ENCODE results near the gene TAC3.
"Not testable (repeated sequence)": the region's sequence is repeated elsewhere in the genome, so short reads cannot be mapped to it uniquely, and the experiment has no call there.

Gene TAC3

DNA sequence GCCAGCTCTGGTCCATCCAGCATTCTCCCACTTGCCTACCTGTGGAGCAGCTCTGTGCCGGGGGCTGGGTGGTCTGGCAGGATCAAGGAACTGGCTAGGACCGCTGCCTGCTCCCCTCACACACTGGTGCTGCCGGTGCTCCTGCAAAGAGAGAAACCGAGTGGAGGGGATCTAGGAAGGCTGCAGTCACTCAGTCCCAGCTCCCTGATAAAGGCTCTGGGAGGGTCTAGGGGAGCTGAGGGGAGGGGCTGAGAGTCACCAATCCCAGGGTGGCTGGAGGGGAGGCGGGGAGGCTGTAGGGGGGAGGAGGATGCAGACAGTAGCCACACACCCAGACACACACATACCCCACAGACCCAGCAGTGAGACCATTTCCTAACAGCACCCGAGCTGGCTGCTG lies at the start of gene TAC3:
TAC3 (minus strand) TSS at position 182 of the 400 bp plus-strand sequence. CDS start 732 bp downstream, outside the sequence.
- DNase-seq, result no peak

DNA sequence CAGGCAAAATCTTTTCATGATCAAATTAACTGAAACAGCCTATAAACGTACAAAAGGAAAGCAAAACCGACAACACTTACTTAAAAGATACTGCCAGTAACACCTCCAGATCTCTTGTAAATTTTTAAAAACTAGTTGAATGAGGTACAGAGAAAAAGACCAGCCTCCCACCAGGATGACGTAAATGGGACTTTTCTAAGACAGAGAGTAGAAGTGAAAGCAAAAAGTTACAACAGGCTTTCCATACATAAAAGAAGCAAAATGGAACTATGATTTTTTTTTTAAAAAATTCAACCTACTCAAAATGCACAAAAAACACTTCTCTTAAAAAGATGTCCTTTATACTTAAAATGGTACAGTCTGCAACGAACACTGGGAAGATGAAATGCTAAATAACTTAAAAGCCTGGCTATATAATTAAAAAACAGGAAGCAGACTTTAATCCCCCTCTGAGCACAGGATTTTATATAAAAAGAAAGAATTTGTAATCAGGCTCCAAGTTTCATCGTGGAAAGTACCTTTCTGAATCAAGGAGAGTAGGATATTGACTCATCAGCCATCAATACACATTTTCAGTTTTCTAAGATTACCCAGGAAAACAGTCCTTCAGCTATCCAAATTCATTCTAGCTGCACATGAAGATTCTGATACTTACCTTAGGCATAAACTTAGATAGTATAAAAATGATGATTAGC lies 47.8 kb upstream of the TAC3 start:
- no peak for DNase-seq

DNA sequence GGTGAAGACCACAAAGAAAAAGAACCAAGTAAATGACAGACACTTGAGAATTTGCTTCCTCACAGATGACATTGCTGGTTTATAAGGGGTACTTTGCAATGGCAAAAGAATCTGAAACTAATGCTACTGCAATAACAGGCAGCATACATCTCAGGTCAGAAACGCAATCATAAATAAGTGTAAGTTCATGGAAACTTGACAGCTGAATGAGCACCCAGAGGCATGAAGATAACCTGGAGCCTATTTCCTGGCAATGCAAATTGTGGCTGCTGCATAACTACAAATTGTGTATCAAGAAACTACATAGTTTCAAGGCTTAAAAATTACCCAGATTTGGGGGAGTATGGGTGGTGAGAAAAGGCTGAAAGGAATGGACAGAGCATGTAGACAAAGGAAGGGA lies 42.1 kb upstream of the TAC3 start:
- DNase-seq, result no peak

DNA sequence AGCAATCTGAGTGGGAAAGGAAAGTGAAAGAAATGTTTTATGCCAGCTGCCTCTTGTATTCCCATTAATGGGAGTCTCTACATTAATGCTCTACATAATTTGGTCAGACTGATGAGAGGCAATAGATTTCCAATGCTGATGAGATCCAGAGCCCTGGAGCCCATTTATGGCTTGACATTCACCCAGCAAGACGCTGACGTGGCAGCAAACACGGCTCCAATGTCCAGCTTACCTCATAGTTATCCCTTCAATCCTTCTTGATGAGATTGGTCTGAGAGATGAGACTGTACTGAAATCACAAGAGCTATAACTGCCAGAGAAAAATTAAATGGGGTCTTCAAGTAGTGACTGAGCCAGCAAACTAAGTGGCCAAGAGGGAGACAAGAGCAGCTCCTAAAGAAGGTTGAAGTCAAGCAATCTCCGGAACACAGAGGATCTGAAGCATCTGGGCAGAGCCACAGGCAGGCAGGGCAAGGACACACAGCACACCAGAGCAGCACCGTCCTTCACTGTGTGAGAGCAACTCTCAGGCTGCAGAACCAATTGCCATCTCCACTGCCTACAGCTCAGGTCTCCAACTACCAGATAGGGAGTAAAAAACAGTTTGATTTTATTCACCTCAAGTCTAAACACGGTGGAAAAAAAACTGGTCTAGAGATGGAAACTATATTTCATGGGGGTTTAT lies 40.9 kb upstream of the TAC3 start:
- no peak for DNase-seq

DNA sequence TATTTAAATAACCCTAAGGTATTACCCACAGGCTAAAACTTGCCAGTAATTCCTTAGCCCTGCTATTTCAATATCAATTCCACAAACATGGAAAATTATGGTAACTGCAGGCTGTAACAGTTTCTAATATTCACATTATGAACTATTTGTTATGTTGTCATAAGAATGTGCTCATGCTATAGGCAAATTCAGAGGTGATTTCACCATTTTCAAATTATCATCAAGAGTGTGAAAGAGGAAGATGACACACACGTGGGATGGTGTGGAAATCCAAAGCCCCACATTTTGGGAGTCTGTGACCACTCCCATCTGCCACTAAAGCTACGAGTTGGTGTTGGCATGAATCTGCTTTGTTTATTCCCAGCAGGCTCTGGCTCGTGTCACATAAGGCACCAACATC lies 39.5 kb upstream of the TAC3 start:
- no peak for DNase-seq

DNA sequence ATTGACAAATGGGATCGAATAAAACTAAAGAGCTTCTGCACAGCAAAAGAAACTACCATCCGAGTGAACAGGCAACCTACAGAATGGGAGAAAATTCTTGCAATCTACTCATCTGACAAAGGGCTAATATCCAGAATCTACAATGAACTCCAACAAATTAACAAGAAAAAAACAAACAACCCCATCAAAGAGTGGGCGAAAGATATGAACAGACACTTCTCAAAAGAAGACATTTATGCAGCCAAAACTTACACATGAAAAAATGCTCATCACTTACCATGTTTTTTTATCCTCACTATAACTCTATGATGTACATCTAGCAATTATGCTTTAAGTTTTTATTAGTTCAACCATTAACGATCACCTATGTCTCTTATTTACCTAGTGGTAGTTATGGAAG lies 37.6 kb upstream of the TAC3 start:
- DNase-seq, result not testable (repeated sequence)

DNA sequence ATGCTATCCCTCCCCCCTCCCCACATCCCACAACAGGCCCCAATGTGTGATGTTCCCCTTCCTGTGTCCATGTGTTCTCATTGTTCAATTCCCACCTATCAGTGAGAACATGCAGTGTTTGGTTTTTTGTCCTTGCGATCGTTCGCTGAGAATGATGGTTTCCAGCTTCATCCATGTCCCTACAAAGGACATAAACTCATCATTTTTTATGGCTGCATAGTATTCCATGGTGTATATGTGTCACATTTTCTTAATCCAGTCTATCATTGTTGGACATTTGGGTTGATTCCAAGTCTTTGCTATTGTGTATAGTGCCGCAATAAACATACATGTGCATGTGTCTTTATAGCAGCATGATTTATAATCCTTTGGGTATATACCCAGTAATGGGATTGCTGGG lies 36.8 kb upstream of the TAC3 start:
- not testable (repeated sequence) for DNase-seq

DNA sequence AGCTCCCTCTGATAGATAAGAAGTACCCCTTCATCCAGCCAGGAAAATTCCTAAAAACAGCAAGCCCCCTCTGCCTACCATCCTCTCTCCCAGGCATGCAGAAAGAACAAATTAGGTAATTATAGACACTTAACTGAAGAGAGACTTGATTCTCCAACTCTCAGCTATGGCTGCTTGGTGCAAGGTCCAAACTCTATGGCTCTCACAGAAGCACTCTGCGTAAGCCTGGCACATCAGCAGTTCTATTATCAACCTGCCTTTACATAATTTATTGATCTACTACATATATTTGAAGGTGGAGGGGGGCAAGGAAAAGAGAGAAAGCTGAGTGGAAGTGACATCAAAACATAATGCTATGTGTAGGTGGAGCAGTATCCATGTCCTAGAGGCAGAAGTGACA lies 34.7 kb upstream of the TAC3 start:
- no peak for DNase-seq

DNA sequence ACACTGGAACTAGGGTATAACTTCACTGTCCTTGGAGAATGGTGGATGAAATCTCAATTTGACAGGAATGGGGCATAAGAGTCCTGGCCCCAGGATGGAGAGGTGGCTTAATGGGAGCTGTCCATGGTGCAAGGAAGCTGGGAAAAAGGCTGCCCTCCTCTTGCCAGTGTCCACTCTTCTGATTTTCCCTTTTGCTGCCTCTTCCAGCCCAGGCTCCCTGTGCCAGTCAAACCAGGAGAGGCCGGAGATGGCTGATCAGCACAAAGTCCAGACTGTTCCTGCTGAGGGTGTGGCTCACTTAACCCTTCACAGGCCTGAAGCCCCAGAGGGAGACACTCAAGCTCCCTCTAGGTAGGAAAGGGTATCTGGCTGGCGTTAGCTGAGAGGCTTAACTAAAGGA lies 33.6 kb upstream of the TAC3 start, which contains the start of gene MYO1A:
MYO1A (minus strand) TSS at position 240 of the 400 bp plus-strand sequence. CDS start 1,806 bp downstream, outside the sequence.
- DNase-seq, result no peak

DNA sequence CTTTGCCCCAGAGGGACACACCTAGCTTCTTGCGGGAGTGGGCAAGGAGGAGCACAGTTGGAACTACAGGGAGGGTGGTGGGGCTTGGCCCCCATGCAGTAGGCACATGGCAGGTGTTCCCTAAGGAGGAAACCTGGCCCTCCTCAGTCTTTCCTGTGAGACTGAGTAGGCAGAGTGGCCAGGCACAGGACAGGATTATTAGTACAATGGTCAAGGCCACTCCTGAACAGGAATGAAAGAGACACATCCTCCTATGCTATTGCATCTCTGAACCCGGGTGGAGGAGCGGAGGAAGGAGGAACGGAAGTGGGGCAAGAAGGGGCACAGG lies 32.8 kb upstream of the TAC3 start:
- DNase-seq, result no peak

DNA sequence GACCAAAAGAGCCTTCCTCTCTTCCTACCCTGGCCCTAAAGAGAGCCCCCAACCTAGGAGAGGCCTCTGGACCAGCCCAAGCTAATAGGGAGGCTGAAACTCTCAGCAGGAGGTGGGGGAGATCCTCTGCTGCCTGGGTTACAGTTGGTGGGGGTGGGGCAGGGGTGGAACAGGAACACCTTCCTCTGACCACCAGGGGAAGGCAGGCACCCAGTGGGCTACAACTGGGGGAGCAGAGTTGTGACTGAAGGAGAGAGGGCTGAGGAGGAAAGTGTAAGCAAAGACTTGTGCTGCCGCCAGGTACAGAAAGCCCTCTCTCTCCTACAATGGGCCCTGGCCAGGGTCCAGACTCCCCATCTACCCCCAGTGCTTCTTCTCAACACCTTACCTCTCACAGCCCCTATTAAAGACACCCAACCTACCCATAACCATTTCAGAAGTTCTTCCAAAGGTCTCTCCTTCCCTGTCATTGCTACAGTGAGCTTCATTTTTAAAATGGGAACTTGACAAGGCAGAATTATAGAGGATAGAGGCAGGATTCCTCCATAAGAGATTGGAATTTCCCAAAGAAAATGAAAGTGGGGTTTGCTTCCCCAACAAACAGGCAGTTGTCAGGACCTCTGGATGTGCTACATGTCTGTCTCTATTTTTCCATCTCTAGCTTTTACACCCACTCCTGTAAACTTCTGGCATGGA lies 32.2 kb upstream of the TAC3 start:
- DNase-seq, result no peak

DNA sequence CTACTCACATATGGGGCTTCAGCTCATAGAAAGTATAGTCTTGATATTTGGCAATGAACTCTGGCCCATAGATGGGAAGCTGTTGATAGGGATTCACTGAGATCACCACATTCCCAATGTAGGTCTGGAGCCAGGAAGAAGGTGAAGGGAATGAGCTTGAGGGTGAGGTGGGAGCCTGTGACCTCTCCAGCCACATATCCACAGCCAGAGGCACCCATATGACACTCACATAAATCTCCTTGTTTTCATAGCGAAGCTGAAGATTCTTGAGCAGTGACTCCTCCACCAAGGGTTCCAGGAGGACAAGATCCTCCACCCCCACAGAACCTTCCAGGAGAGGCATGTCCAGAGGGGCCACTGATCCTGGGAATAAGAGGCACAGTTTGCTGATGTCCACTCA lies 31.7 kb upstream of the TAC3 start:
- no peak for DNase-seq

DNA sequence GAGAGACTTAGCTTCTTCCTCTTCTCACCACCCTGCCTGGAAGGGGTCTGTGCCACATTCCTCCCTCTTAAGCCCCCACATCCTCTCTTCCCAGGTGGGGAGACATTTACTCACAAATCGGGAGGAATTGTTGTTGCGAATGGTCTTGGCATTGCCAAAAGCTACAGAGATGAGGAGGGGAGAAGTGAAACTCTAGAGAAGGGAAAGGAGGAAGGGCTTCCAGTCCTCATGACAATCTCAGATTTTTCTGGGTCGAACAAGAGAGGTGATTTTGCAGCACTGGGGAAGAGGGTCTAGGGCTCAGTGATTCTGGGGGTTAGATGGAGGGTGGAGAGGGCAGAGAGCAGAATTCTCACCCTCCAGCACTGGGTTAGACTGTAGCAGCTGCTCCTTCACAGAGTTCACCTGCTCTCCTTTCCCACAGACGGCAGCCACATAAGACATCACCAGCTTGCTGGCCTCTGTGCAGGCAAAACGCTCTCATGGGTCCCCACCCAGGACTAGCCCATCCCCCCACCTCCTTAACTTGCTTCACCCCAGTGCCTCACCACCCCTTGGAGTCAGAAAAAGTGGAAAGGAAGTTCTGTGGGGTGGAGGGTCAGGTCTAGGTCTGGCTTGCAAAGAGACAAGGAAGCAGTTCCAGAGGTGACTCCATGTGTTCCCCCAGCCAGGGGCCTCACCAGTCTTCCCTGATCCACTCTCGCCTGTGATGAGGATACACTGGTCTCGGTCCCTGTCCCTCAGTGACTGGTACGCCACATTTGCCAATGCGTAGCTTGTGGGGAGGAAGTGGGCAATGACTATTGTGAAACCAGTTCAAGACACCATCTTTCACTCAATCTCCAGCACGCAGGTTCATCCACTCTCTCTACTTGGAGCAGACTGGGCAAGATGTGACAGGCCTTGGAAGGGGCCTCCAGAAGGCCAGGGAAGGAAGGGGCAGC lies 30.9 kb upstream of the TAC3 start:
- no peak for DNase-seq

DNA sequence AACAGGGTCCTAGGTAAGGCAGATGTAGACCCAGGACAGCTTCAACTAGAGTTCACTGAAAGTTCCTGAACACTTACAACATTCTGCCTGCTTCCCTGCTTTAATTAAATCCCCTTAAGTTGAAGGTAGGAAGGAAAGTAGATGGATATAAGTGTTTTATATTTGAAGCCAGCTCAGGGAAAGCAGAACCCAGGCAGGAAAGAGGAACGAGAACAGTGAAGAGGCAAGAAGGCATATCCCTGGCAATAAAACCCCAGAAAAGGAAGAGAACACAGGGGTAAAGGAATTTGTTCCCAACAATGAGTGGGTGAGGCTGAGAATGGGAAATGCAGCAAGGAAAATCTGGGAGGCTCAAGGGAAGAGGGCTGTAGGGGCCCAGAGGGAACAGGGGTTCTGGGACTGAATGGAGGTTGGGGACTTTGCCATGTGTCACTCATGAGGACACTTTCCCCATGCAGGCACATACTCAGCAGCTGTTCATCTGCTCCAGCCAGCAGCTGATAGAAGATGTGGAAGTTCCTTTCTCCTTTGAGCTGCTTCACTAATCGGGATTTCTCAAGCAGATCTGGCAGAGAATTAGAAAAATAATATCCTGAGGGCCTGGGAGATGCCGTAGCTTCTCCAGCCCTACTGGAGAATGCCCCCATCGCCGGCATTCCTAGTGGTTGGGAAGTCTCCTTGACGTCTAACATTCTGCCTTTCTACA lies 29.9 kb upstream of the TAC3 start:
- DNase-seq, result no peak

DNA sequence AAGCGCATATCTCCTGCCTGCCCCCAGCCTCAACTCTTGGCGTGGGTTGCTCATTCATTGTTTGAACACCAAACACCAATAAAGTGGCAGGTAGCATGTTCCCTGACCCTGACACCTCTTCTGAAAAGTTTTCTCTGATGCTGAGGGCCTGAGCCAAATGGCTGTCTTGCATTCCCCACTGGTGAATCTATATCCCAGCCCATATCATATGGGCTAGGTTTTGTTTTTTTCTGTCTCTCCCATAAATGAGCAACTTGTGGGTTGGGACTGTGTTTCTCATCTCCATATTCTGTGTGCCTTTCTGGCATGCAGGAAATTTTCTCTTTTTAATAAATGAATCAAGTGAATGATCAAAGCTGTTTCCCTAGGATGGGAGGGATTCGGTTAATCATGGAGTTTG lies 28.6 kb upstream of the TAC3 start:
- no peak for DNase-seq

DNA sequence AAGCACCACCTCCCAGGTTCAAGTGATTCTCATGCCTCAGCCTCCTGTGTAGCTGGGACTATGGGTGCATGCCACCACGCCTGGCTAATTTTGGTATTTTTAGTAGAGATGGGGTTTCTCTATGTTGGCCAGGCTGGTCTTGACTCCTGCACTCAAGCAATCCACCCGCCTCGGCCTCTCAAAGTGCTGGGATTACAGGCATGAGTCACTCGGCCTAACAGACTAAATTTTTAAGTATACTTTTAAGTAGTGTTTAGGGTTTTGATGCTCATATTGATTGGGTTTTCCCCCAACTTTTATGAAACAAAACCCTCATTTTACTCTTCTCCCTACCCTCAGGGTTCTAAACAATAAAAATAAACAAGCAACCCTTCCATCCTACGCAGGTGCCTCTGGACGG lies 28.1 kb upstream of the TAC3 start:
- no peak for DNase-seq

DNA sequence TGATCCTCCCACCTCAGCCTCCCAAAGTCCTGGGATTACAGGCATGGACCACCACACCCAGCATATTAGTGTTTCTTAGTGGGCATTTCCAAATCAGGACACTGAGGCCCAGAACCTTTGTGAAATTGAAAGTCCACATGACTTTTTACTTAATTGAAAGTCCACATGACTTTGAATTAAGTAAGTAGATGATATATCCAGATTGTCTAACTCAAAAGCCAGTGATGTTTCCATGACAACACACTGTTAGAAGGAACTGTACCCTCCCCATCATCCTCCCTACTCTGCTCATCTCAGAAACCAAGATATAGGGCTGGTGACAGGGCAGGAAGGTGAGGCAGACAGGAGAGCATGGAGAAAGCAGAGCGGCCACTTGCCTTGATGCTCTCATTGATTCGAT lies 26.4 kb upstream of the TAC3 start:
- DNase-seq, result no peak

DNA sequence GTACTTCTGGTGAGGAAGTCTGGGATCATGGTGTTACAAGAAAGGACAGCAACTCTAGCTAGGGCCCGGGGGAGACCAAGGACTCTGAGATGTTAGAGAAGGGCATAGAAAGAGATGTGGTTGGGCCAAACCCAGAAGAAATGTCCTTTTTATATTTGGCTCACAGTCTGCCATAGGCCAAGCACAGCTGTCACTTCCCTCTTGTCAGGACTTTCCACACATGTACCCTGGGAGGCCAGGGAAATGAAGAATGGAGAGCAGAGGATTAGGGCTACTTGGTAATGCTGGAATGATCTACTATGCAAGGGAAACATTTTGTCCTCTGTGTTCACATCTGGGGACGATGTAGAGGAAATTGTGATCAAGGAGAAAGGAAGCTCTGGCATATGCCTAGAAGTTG lies 24.4 kb upstream of the TAC3 start:
- no peak for DNase-seq

DNA sequence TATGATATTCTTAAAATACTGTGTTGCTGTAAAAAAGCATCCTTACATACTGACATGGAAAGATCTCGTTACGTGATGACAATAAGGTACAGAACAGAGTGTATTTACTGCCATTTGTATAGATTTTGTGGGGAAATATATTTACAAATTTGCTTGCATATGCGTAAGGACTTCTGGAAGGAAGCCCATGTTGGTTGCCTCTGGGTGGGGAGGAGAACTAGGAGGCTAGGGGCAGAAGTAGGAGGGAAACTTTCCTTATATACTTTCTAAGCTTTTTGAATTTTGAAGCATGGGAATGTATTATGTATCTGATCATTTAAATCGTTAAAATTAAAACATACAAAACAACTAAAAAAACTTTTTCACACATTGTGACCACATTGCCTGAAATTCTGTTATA lies 23.9 kb upstream of the TAC3 start:
- DNase-seq, result no peak

DNA sequence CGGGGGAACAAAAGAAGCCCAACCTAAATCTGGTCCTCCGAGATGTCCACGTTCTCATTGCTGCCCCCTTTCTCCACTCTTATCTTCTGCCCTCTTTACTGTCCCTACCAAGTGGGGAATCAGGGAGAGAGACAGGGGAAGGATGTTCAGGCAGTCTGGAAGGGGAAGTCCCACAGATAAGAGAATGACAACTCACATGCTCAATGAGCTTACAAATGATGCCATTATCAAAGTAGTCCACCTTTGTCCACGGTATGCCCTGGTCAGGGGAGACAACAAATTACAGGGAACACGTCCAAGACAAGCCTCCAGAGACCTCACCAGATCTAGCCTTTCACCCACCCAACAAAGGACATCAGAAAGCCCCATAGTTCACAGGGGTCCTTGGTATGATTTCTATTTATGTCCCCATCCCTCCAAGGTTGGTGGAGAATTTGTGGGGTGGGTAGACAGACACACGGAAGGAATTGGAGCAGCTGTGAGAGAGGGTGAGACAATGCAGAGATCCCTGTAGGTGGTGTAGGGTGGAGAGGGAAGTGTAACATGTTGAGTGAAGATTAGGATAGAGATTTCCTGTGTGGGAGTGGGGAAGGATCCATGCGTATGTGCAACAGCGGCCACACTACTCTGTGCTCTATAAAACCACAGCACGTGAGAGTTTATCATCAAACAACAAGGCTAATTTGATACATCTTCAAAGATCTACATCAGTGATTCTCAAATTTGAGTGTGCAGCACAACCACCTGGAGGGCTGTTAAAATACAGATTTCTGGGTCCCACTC lies 22.9 kb upstream of the TAC3 start:
- no peak for DNase-seq

DNA sequence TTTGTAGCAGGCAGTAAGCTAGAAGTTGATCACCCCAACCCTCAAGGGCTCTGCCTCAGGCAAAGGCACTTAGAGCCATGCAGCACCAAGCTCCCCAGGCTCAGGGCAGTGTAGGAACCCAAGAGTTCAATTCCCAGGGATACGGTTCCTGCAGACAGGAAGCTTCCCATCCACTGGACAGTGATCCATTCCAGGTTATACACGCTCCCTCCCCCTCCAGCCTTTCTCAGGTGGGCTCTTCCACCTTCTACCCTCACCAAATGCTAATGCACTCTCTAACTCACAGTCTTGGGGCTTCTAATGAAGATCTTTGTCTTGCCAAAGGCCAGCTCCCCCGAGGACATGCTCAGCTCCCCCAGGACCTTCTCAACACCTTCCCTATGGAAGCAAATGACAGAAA lies 20.9 kb upstream of the TAC3 start:
- DNase-seq, result no peak

DNA sequence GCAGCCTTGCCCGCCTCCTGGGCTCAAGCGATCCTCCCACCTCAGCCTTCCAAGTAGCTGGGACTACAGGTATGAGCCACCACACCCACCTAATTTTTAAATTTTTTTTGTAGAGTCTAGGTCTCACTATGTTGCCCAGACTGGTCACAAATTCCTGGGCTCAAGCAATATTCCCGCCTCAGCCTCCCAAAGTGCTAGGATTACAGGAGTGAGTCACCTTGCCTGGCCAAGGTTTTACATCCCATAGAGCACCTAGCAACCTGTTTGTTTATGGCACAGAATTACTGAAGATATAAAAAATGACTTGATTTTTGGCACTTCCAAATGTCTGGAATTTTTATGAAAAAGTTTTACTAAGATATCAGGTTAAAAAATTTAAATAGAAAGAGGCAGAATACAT lies 17.1 kb upstream of the TAC3 start:
- DNase-seq, result no peak

Measured in GOT3 (cell line).